Measurements from ENCODE around the gene TUBGCP5.

DNA sequence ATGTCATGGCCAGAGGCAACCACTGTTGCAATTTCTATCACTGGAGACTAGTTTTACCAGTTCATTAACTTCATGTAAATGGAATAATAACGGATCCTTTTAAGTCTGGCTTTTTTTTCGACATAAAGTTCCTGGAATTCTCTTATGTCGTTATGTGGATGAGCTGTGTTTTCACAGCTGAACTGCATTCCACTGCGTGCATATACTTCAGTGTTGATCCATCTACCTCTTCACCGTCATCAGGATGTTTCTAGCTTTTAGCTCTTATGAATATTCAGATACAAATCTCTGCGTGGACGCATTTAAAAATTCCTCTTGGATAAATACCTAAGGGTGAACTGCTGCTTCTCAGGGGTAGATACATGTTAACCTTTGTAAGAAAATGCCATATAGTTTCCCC is 43.6 kb downstream of the TUBGCP5 start:
- no peak for TF ChIP-seq POLR2A (IDR thresholded peaks at IDR 0.05)
- TF ChIP-seq POLR2AphosphoS5 (IDR thresholded peaks at IDR 0.05): no peak
